IPS DF 6.9 (cell line): ENCODE data around the gene SSPN.
A peak's percentile ranks its signal among the peaks of the same experiment; 100 is the strongest.

Experiments used
- DNase-seq: peaks from one replicate; pipeline ENCODE4 v3.0.0-alpha.2; 2013; ENCODE audit warnings: low read depth, low spot score
- H3K27ac ChIP-seq: one replicate; pipeline ENCODE4 v1.5.1; 2013; ENCODE audit warnings: low read length, control low read depth
- H3K27me3 ChIP-seq: 2 replicates; pipeline ENCODE4 v1.6.1; 2013; ENCODE audit warnings: mild to moderate bottlenecking, low read length; ENCODE audit not compliant: control insufficient read depth, insufficient read depth
- H3K36me3 ChIP-seq: 2 replicates; pipeline ENCODE4 v1.6.1; 2013; ENCODE audit warnings: low read length; ENCODE audit not compliant: control insufficient read depth, insufficient read depth
- H3K4me1 ChIP-seq: 2 replicates; pipeline ENCODE4 v1.6.1; 2013; ENCODE audit warnings: low read length; ENCODE audit not compliant: control insufficient read depth, insufficient read depth
- H3K4me3 ChIP-seq: 2 replicates; pipeline ENCODE4 v1.5.1; 2013; ENCODE audit warnings: mild to moderate bottlenecking, low read length
- H3K9me3 ChIP-seq: 2 replicates; pipeline ENCODE4 v1.6.1; 2013; ENCODE audit warnings: low read length, inconsistent platforms; ENCODE audit not compliant: control insufficient read depth, insufficient read depth
- WGBS: extraction: QIAGEN DNeasy Blood & Tissue Kit; methylation state at CpG from one replicate; pipeline ENCODE4 v1.1.7; 2013; ENCODE audit warnings: mixed read lengths, missing lambda C conversion rate; ENCODE audit not compliant: insufficient read length, insufficient coverage; 5-methylcytosine and 5-hydroxymethylcytosine counted together

The SSPN gene

GRCh38 chr12:26195250-26195640, at the start of gene SSPN:
SSPN (plus strand) TSS chr12:26195573; CDS start chr12:26195673, 100 bp downstream.
- DNase-seq = no peak
- no peak within 1 kb of the TSS for H3K27ac ChIP-seq
- H3K36me3 ChIP-seq = no peaks in the 10 kb centered on the region
- WGBS = no CpG with 5 or more reads among the region's 35 CpGs
- H3K9me3 ChIP-seq = no peaks in the 10 kb centered on the region
- peak within 1 kb of the TSS; percentile 55; the same call in 1 of the 2 replicates for H3K4me3 ChIP-seq
- peaks cover 9% of the 10 kb centered on the region; the same call in 1 of the 2 replicates for H3K27me3 ChIP-seq
- H3K4me1 ChIP-seq = no peaks in the 10 kb centered on the region

DNA sequence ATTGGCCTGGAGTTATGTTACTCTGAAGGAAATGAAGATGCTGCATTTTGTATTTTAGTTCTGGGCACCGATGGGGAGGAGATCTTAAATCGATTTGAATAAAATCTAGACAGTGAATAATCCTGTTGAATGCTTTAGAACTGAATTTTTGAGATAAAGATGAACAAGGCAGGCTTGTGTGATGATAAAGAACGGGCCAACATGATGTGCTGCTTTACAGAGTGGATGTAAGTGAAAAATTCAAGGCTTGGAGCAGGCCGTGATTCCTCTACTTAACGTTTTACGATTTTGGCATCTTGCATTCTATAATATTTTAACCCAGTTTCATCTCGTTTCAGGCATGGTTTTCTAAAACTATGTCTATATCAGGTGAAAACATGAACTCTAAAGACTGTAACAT, 47.1 kb upstream of the SSPN start:
- no peak for DNase-seq
- Histone ChIP-seq H3K36me3 (no peaks in the 10 kb centered on the region), H3K4me3 (no peak overlapping the region), H3K27me3 (no peaks in the 10 kb centered on the region), H3K4me1 (no peaks in the 10 kb centered on the region), H3K27ac (no peak overlapping the region), H3K9me3 (no peaks in the 10 kb centered on the region)
- no CpG with 5 or more reads among the region's 7 CpGs for WGBS

DNA sequence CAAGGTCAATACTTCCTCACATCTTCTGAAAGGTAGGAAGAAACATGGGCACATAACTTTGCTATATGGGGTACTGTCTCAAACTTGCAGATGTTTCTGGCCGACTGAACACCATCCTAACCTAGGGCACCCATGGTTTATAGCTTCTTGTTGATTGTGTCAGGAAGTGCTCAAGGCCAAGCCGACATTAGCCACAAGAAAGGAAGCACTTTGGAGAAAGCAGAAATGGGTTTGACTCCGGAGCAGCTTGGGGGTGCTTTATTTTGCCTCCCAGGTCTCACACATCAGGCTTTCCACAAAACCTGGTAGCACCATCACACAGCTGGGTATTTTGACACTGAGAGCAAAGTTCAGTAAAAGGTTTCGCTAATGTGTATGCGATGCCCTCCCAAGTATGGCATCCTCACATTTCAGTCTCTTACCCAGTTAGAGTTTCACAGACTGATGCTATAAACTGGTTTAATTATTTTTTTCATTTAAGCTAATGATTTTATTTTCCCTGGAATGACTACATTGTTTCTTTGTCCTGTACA, 45.3 kb upstream of the SSPN start:
- Histone ChIP-seq H3K36me3 (no peaks in the 10 kb centered on the region), H3K27me3 (no peaks in the 10 kb centered on the region), H3K9me3 (no peaks in the 10 kb centered on the region), H3K4me3 (no peak overlapping the region), H3K4me1 (no peaks in the 10 kb centered on the region), H3K27ac (no peak overlapping the region)
- DNase-seq = no peak
- no CpG with 5 or more reads among the region's 5 CpGs for WGBS

DNA sequence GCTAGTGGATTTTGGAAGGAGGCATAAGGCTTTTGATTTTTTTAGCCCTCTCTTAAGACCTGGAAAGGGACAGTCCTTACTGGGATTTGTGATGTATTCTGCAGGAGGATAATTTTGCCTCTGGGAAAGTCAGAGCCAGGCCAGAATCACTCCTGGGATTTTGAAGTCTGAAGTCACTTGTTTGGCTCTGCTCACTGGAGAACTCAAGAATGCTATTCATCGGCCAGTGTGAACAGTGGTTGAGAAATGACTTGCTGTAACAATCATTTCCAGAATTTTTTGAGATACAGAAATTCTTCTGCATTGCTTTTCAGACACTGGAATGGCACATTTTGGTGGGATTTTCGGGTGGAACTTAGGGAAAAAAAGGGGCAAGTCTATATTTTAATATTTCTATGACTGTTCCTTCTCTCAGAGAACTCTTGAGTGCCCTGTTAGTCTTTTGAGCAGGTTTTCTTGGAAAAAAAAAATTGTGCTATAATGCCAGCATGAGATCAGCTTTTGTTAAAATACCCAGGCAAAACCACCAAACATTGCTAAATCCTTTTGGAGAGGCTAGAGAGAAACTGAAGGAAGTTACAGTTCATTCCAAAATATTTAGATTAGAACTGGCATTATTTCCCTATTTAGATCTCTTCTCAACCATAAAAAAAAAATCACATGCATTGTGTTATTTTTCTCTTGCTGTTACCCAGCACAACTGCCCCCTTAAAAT, 44.5 kb upstream of the SSPN start:
- Histone ChIP-seq H3K27me3 (no peaks in the 10 kb centered on the region), H3K9me3 (no peaks in the 10 kb centered on the region), H3K27ac (no peak overlapping the region), H3K36me3 (no peaks in the 10 kb centered on the region), H3K4me3 (no peak overlapping the region), H3K4me1 (no peaks in the 10 kb centered on the region)
- whole genome bisulfite sequencing = no CpG with 5 or more reads among the region's 2 CpGs
- DNase-seq = no peak

GRCh38 chr12:26152507-26153102, 42.8 kb upstream of the SSPN start:
- H3K9me3 ChIP-seq = no peaks in the 10 kb centered on the region
- no peak for DNase-seq
- no peaks in the 10 kb centered on the region for H3K4me1 ChIP-seq
- no peak overlapping the region for H3K4me3 ChIP-seq
- H3K27ac ChIP-seq = no peak overlapping the region
- H3K36me3 ChIP-seq = no peaks in the 10 kb centered on the region
- H3K27me3 ChIP-seq = no peaks in the 10 kb centered on the region
- WGBS = no CpG with 5 or more reads among the region's 2 CpGs

GRCh38 chr12:26153421-26154154, 41.8 kb upstream of the SSPN start:
- Histone ChIP-seq H3K27ac (no peak overlapping the region), H3K27me3 (no peaks in the 10 kb centered on the region), H3K9me3 (no peaks in the 10 kb centered on the region), H3K4me3 (no peak overlapping the region), H3K4me1 (no peaks in the 10 kb centered on the region), H3K36me3 (no peaks in the 10 kb centered on the region)
- no CpG with 5 or more reads among the region's 5 CpGs for WGBS
- DNase-seq = no peak

GRCh38 chr12:26156201-26156871, 39.0 kb upstream of the SSPN start:
- H3K4me1 ChIP-seq = no peaks in the 10 kb centered on the region
- no peak for DNase-seq
- H3K27me3 ChIP-seq = no peaks in the 10 kb centered on the region
- H3K27ac ChIP-seq = no peak overlapping the region
- WGBS = no CpG with 5 or more reads among the region's 17 CpGs
- no peak overlapping the region for H3K4me3 ChIP-seq
- no peaks in the 10 kb centered on the region for H3K36me3 ChIP-seq
- no peaks in the 10 kb centered on the region for H3K9me3 ChIP-seq

DNA sequence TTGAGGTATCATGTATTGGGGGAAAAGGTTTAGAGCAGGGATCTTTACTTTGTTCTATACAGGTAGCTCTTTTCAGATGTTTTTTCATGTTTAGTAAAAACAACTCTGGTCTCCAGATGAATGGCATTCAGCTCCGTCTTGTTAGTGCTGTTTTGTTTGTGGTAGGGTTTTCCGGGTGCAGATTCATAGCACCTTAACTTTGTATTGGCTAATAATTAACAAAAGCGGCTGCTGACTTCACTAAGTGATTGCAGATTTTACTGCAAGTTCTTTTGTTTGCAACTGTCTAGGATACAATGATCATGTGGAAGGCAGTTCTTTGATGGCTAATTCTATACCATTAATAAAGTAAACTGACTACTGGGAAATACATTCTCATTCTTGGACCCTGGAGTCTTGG, 38.4 kb upstream of the SSPN start:
- WGBS = no CpG with 5 or more reads among the region's 3 CpGs
- no peaks in the 10 kb centered on the region for H3K4me1 ChIP-seq
- H3K4me3 ChIP-seq = no peak overlapping the region
- H3K36me3 ChIP-seq = no peaks in the 10 kb centered on the region
- H3K9me3 ChIP-seq = no peaks in the 10 kb centered on the region
- no peaks in the 10 kb centered on the region for H3K27me3 ChIP-seq
- H3K27ac ChIP-seq = no peak overlapping the region
- no peak for DNase-seq

DNA sequence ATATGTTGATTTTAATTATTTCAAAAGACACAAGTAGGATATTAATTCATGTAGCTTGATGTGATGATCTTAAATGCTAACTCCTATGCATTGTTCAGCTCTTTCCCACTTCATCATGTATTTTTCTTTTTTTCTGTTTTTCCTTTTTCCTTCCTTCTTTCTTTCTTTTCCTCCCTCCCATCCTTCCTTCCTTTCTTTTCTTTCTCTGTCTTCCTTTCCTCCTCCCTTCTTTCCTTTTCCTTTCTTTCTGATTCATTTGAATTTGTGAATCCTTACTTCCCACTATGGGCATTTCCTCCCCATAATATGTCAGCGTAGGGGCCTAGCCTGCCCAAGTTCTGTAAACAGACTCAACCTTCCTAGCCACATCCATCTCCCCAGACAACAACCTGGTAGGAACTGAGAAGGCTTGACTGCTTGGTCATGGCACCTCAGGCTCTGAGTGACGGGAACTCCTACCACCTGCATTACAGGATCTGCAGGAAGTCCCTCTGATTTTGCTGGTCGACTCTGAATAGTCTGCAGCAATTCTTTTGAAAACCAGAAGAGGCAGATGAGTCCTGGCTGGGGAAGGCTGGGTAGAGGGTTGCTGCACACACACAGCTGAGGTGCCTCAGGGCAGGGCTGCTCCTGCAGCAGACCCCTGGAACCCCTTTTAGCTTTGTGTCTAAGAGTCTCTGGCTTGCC, 37.2 kb upstream of the SSPN start:
- Histone ChIP-seq H3K9me3 (no peaks in the 10 kb centered on the region), H3K4me1 (no peaks in the 10 kb centered on the region), H3K27me3 (no peaks in the 10 kb centered on the region), H3K36me3 (no peaks in the 10 kb centered on the region), H3K4me3 (no peak overlapping the region), H3K27ac (no peak overlapping the region)
- no peak for DNase-seq
- no CpG with 5 or more reads among the region's 3 CpGs for WGBS

DNA sequence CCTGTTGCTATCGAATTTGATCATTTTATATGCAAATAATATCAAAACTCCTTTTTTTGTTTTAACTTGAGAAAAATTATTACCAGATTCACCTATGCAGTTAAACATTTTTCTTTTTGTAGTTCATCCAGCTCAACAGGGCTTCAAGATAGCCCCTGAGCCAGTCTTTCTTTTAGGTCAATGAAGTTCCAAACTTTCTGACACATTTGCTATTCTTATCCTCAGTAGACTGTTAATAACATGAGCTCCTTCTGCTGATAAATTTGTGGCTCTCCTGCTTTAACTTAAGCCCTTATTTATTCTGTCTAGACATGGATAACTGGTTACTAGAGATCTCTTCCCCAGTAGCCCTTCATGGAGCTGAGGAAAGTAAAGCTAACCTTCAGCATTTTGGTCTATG, 33.2 kb upstream of the SSPN start:
- no peak for DNase-seq
- no CpG with 5 or more reads among the region's 1 CpG for WGBS
- Histone ChIP-seq H3K4me1 (no peaks in the 10 kb centered on the region), H3K9me3 (no peaks in the 10 kb centered on the region), H3K4me3 (no peak overlapping the region), H3K27ac (no peak overlapping the region), H3K27me3 (no peaks in the 10 kb centered on the region), H3K36me3 (no peaks in the 10 kb centered on the region)
